Activated gamma-delta T cell treated with anti-CD3 and anti-CD28 coated beads, Interleukin-2, amount 50 U/mL, for 16 hours (primary cell): ENCODE measurements around the gene DDX60.
"Not testable (repeated sequence)": the region's sequence is repeated elsewhere in the genome, so short reads cannot be mapped to it uniquely, and the experiment has no call there.

Experiments
- DNase-seq: peaks from one replicate; pipeline ENCODE4 v3.0.0-alpha.2; 2020; ENCODE audit warnings: low read depth

DDX60 gene, protein sequence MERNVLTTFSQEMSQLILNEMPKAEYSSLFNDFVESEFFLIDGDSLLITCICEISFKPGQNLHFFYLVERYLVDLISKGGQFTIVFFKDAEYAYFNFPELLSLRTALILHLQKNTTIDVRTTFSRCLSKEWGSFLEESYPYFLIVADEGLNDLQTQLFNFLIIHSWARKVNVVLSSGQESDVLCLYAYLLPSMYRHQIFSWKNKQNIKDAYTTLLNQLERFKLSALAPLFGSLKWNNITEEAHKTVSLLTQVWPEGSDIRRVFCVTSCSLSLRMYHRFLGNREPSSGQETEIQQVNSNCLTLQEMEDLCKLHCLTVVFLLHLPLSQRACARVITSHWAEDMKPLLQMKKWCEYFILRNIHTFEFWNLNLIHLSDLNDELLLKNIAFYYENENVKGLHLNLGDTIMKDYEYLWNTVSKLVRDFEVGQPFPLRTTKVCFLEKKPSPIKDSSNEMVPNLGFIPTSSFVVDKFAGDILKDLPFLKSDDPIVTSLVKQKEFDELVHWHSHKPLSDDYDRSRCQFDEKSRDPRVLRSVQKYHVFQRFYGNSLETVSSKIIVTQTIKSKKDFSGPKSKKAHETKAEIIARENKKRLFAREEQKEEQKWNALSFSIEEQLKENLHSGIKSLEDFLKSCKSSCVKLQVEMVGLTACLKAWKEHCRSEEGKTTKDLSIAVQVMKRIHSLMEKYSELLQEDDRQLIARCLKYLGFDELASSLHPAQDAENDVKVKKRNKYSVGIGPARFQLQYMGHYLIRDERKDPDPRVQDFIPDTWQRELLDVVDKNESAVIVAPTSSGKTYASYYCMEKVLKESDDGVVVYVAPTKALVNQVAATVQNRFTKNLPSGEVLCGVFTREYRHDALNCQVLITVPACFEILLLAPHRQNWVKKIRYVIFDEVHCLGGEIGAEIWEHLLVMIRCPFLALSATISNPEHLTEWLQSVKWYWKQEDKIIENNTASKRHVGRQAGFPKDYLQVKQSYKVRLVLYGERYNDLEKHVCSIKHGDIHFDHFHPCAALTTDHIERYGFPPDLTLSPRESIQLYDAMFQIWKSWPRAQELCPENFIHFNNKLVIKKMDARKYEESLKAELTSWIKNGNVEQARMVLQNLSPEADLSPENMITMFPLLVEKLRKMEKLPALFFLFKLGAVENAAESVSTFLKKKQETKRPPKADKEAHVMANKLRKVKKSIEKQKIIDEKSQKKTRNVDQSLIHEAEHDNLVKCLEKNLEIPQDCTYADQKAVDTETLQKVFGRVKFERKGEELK (N-terminal part only)

DNA sequence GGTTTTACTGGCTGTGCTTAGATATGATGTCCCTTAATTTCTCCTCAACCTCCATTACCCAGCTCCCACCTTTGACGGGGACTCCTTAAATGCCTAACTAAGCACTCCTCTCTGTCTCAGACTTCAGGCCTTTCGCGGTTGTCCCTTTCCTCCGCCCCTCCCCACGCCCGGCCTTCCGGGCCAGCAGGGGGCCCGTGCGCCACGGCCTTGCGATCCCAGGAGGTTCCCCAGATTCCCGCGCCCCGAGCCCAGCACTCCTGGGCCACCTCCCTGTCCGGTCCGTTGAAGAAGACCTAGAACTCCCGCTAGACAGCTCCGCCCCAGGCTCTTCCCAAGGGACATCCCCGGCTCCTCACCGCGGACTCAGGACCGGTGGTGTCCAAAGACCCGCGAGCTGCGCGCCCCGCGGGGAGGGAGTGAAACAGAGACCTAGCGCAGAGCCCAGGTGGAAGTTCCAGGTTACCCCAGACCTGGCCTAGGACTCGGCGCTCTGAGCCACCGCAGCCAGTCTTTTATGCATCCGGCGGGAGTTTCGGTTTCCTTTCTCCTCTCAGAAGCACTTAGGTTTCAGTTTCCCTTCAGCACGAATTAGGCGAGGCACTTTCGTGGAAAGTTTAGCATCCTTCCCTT is at the start of gene DDX60:
Gene DDX60 (minus strand): TSS at position 487 of the 630 bp plus-strand sequence. CDS start 7,493 bp downstream, outside the sequence.
- DNase-seq: peak; percentile 71

DNA sequence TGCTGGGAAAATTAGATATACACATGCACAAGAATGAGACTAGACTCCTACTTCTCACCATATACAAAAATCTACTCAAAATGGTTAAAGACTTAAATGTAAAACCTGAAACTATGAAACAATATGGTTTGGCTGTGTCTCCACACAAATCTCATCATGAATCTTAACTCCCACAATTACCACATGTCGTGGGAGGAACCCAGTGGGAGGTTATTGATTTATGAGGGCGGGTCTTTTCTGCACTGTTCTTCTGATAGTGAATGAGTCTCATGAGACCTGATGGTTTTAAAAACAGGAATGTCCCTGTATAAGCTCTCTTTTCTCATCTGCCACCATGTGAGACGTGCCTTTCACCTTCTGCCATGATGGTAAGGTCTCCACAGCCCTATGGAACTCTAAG is 48.5 kb upstream of the DDX60 start:
- DNase-seq: no peak

DNA sequence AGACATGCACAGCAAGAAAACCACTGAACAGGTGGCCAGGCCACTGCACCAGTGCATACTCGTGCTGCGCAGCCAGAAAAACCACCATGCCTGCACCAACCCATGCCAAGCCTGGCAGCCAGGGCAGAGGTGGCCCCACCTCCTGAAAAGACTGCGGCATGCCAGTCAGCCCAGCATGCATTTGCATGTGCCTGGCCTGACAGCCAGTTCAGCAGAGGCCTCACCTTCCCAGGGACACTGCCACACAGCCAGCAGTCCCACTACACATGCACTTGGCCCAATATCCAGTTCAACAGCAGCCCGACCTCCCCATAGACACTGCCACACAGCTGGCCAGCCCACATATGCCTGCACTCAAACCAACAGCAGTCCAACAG is 43.5 kb upstream of the DDX60 start:
- no peak for DNase-seq

DNA sequence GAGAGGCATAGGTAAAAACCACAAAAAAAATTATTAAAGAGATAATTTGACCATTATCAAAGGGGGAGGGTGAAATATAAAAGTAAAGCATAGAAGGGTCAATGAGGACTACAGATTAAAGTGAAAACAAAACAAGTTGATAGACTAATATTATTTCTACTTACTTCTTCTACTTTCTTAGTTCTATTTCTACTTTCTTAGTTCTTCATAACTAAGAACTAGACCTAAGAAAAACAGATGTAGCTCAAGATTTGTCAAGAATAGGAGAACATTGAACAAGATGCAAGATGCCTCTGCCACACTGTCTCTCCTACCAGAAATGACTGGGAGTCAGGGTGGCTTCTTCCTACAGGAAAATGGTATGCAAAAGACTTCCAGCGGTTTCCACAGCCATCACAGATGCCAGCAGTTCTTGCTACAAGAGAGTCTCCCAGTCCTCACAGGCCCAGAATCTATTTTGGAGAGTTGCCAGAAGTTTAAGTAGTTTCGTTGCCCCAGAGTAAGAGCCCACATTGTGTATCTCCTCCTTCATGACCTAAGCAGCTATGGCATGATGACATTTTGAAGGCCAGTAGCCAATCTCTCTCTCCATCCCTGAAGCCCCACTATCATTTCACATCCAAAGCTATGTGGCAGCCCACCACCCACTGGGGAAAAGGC is 42.9 kb upstream of the DDX60 start:
- DNase-seq: no peak

DNA sequence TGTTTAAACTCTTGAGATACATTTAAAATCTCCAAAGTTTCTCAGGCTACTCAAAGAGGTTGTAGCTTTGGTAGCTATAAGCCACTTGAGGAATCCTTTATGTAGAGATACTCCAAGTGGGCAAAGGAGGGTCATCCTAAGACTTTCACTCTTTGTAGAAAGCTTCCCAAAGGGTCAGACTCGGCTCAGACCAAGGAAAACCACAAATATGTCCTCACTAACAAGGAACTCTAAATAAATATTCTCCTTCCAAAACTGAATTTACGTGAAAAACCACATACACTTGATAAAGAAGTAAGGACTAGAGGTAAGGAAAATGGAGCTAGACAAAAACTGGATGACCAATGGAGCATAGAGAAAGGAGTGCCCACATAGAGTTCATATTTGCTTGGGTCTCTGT is 41.7 kb upstream of the DDX60 start:
- no peak for DNase-seq

DNA sequence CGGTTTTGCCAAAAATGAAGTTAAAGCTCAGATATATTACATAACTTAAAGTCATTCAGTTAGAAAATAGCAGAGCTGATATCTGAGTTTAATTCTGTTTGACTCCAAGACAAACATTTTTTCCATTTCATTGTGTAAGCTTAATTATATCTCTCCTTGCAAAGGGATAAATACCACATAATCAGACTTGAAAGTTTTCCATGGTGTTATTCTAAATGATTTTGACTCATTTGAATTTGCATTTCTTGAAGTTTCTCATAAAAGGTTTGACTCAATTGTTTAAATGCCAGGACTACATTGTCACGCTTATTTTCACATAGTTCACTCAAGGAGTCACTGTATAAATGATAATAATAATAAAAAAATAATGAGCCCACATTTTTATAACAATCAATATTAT is 39.4 kb upstream of the DDX60 start:
- no peak for DNase-seq

DNA sequence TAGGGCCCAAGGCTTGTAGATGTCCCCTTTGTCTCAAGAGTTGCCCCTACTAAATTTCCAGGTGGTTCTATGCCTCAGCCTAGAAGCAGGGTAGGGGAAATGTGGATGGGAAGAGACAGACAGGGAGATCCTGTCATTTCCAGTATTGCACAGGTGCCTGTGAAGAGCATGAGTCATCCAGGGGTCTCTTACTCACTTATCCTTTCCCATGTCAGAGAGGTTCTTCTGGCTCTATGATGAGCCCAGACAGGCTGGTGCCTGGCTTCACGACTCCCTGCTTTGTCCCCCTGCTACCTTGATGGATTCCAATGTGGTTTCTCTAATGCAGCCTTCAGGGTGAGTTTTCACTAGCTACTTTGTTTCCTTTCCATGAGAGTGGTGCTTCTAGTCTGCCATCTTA is 35.2 kb upstream of the DDX60 start:
- no peak for DNase-seq

DNA sequence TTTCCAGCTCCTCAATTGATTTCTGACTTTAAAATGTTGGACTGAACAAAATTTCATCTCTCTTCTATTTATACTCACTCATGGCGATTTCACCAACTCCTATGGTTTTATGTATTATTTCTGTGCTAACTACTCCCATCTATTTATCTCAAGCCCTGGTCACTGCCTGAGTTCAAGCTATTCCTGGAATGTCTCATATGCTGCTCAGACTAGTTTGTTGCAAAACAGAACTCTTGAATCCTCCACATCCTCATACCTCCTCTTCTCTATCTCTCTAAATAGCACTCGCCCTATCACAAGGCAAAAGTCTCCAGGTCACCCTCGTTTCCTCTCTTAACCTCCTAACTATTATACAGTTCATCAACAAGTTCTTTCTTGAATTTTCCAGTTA is 19.0 kb upstream of the DDX60 start:
- no peak for DNase-seq

DNA sequence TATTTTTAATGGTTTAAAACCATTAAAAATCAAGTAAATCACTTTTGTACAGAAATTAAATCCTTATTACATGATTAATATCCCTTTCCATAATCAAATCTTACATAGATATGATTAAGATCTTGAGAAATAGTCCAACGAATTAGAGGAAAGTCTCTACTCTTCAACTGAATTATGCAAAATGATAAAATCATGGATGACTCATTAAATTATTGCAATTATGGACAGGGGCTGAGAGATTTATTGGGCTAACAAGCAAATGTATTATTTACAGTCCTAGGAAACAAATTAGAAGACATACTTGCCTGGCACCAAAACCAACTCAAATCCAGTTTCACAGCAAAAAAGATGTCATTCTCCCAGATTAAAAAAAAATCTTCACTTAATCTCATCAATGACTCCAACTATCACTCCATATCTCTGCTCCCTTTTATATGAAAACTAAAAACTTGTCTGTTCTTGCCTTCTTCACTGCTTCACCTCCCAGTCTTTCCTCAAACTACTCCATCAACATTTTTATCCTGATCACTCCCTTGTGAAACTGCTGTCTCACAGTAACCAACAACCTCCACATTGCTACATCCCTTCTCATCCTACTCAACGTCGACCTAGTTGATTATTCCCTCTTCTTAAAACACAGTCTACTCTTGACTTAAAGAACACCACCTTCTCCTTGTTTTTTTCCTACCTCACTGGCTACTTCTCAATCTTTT is 18.4 kb upstream of the DDX60 start:
- DNase-seq: no peak

DNA sequence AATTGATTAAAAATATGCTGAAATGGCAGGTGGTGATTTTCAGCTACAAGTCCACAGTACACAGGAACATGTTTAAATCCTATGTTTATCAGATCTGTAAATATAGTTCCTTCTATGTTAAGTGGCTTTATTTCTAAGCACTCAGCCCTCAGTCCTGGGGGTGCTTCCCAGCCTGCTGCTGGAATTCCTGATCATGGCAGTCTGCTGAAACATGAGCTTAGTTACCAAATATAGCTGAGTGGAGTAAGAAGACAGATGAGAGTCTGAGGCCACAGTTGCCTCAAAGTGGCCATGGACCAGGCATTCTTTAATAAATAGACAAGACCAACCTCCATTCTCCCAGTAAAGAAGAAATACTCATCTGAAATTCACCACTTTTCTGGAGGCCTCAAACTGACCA is 17.1 kb upstream of the DDX60 start:
- no peak for DNase-seq

DNA sequence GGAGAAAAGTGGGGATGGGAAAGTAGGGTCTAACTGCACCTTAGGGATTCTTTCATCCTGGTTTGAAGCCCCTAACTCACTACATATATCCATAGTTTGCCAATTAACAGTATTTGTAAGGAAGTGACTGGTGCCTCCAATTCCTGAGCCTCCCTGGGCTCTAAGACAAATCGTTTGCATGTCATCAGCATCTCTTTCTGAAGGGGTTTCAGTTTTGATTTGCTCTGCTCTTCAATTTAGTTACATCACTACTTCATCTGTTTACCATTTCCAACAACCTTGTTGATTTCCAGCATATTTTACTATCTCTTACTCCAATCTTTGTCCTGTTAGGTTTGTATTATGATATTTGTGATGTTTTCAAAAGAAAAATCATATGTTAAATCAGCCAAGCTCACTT is 15.5 kb upstream of the DDX60 start:
- no peak for DNase-seq

DNA sequence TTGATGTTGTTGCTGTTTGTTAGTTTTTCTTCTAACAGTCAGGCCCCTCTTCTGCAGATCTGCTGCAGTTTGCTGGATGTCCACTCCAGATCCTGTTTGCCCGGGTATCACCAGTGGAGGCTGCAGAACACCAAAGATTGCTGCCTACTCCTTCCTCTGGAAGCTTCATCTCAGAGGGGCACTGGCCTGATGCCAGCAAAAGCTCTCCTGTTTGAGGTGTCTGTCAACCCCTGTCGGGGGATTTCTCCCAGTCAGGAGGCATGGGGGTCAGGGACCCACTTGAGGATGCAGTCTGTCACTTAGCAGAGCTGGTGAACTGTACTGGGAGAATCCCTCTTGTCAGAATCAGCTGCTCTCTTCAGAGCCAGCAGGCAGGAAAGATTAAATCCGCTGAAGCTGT is 12.0 kb upstream of the DDX60 start:
- DNase-seq: not testable (repeated sequence)

DNA sequence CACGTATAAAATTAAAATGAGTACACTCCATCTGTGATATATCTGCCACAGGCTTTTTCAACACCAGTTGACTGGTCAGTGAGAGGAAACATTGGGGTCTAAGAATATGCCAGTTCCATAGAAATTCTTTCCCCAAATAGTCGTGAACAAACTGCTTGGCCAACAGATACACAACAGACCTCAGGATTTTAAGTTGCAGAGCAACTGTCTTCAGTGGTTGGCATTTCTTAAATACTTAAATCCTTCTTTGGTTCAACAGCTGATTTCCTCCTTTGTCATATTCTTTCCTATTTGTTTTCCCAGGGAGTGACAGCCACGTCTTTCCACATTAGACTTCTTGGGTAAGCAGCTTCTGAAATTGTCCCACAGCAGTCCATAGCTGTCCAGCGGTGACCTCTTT is 7.0 kb upstream of the DDX60 start:
- no peak for DNase-seq

DNA sequence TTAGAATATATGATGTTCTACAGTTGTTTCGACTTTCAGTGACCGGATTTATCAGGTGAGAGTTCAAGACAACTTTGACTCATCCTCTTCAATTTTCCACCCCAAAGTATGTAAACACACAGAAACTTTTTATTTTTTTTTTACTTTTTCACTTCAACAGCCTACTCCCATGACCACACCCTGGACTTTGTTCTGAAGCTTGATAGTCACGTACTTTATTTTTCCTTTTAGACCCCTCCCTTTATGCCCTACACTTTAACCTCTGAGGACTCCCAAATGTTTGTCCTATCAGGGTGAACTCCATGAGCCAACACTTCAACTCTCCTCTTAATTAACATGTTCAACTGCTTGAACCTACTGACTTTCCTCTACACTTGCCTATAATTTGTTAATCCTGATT is 2.5 kb upstream of the DDX60 start:
- no peak for DNase-seq

DNA sequence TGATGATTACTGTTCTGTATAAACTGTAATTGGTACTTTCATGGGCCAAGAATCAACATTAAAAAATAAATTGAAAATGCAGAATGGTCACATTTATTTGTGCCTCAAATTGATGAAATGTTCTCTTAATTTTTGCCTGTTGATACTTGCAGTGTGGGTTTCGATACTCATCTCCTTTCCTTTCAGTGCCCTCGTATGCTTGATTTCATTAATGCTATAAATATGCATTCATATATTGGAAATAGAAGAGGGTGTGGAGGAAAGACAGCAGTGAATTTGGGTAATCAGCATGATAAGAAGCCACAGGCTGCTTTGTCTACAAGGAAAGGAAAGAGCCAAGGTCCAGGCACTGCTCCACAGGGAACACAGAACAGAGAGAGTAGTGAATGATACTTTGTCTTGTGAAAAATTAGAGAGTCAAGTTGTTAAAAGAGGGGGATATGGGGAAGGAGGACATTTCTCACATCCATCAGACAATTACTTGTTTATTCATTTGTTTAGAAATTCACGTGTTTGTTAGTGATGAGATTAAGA is 1.0 kb upstream of the DDX60 start:
- DNase-seq: no peak

DNA sequence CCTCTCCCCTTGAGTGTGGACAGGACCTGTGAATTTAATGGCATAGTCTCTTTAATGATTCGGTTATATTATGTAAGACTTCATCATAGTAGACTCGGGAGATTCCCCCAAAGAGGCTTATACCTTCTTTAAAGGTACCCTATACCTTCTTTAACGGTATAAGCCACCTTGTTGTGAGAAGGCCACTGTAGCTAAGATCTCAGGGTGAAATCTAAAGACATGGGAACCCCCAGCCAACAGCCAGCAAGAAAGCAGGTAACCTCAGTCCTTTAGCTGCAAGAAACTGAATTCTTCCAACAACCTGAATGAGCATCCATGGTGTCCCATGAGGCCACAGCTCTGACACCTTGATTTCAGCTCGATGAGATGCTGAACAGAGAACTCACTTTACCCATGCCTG is 931 bp downstream of the DDX60 start:
- DNase-seq: no peak

DNA sequence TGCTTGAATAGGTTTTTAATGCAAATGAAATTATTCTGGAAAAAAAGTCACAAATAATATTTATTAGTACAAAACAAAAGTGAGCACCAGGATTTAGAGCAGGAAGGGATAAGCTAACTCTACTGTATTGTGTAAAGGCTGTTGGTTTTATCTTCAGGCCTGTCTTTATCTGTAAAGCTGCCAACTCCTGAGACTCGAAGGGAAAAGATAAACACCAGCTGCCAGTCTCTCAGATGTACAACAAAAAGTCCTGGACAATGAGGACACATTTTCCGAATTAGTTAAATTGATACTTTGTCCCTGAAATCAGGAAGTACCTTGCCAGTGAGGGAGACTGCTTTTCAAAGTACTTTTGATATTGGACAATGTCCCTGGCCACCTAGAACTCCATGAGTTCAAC is 8.8 kb downstream of the DDX60 start:
- DNase-seq: no peak

DNA sequence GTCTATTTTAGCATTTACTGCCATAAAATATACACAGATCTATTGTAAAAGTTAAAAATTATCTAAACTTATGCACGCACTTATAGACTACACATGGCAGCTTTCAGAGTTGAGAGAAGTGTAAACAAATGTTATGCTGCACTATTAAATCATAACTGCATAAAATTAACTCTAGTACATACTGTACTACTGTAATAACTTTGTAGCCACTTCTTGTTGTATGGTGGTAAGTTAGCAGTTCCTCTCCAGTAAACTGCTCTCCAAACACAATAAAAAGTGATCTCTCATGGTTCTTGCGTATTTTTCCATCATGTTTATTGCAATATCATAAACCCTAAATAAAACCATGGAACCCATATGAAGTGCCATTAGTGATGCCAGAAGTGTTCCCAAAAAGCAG is 9.6 kb downstream of the DDX60 start:
- no peak for DNase-seq

DNA sequence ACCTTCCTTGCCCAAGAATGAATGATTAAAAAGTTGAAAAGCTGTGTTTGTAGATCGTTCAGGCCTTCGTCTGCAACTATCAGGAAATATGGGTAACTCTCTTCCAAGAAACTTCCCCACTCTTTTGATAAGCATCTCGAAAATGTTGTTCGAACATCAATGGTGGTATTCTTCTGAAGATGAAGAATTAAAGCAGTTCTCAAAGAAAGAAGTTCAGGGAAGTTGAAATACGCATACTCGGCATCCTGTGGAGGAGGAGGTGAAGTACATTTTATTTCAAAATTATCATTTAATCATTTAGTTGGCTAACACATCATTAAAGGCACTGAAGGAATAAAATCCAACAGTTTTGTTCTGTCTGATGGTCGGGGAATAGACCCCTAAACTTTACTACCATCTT is 12.1 kb downstream of the DDX60 start:
- DNase-seq: no peak

DNA sequence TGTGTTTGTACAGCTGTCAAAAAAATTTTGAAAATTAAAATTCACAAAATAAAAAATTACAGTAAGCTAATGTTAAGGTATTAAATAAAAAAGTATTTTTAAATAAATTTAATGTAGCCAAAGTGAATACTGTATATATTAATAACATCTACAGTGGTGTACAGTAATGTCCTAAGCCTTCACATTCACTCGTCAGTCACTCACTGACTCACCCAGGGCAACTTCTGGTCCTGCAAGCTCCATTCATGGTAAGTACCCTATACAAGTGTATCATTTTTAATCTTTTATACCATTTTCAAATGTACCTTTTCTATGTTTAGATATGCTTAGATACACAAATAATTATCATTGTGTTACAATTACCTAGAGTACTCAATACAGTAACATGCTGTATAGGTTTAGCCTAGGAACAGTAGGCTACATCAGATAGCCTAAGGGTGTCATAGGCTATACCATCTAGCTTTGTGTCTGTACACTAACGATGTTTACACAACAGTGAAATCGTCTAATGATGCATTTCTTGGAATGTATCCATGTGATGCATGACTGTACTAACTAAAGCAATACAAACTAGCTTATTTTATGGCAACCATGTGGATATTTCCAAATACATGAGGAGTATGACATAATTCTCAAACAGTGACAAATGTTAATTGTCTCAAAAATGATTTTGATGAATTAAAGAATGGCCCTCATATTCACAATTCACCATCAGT is 13.7 kb downstream of the DDX60 start:
- no peak for DNase-seq
